Breast epithelium (tissue), 4 donors: ENCODE measurements around the gene AMMECR1. TPM values are rescaled to one million over a fixed set of nuclear protein-coding genes. Genes with fewer than 3 reads are reported as not detected.

Experiments
- DNase-seq, 2 donors: peaks; one replicate each; pipeline ENCODE4 v3.0.0-alpha.2; 2019; ENCODE audit warnings: low spot score in 2 of 2
- H3K27ac ChIP-seq, 2 donors: fragments of 200-600 bp; sonication (generic) in 1 of 2; one replicate each; pipeline ENCODE4 v1.5.1; 2016 to 2019; ENCODE audit warnings: mild to moderate bottlenecking in 1 of 2
- H3K27me3 ChIP-seq, 2 donors: fragments of 200-600 bp; sonication (generic) in 1 of 2; one replicate each; pipeline versions ENCODE4 v1.5.1 to v1.6.0; 2017 to 2019; ENCODE audit warnings: control low read depth in 1 of 2, mild to moderate bottlenecking in 1 of 2
- H3K36me3 ChIP-seq: fragments of 200-600 bp; one replicate; pipeline ENCODE4 v1.5.1; 2019
- H3K4me1 ChIP-seq, 2 donors: fragments of 200-600 bp; sonication (generic); one replicate each; pipeline ENCODE4 v1.5.1; 2016 to 2019; ENCODE audit warnings: control low read depth in 1 of 2
- H3K4me3 ChIP-seq, 3 donors: fragments of 200-600 bp; sonication (generic); 1 replicate in 2 of 3; 2 replicates in 1 of 3; pipeline ENCODE4 v1.5.1; 2016 to 2019; ENCODE audit warnings: mild to moderate bottlenecking in 3 of 3, moderate library complexity in 2 of 3
- H3K9me3 ChIP-seq, 2 donors: fragments of 200-600 bp; sonication (generic) in 1 of 2; one replicate each; pipeline ENCODE4 v1.5.1; 2016 to 2019; ENCODE audit warnings: control low read depth in 1 of 2
- CTCF ChIP-seq, 3 donors: fragments of 450-650 bp; IDR thresholded peaks; one replicate each; pipeline ENCODE4 v1.5.1; 2016 to 2017; ENCODE audit warnings: antibody characterized with exemption in 3 of 3, mild to moderate bottlenecking in 3 of 3, moderate library complexity in 3 of 3
- POLR2A ChIP-seq: fragments of 450-650 bp; IDR thresholded peaks from one replicate; pipeline ENCODE4 v1.6.1; 2016; ENCODE audit warnings: antibody characterized with exemption, mild to moderate bottlenecking, moderate library complexity
- POLR2AphosphoS5 ChIP-seq, 3 donors: sonication (generic); formaldehyde crosslinking; IDR thresholded peaks; one replicate each; pipeline ENCODE4 v1.6.1; 2017; ENCODE audit warnings: antibody characterized with exemption in 3 of 3
- intact Hi-C: fragments of 100-400 bp; cut with DNase I; formaldehyde crosslinking; loops from one replicate; pipeline ENCODE4 v1.15.1; 2023; ENCODE audit warnings: low total_unique reads
- total RNA-seq, 3 donors: library from RNA; depleted of rRNA; stranded (reverse); fragments of >200 nt; gene quantifications; one replicate each; pipeline ENCODE4 v1.1.0, GENCODE V29; 2016

AMMECR1 gene
- total RNA-seq, 3 donors from 2014 or later = 4.3 to 8.2 (median 6.6) TPM

DNA sequence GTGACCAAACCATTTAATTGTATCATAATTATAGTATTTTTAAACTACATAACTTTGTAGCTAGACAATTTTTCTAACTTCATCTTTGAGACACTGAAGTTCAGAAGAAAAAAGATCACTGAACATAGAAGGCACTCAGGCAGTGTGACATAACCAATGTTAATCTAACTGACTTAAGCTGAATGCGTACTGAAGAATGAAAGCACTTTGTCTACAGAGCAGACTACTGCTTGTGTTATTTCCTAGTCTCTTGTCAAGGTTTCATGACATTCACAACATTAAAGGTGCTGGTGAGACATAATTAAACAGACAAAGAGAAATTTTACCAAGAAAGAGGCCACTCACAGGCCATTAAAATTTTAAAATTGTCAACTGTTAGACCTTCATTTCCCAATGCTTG lies 13.5 kb downstream of the AMMECR1 start:
- Histone ChIP-seq H3K27me3 (peaks cover 0 to 11% of the 10 kb centered on the region in 2 donors), H3K36me3 (no peaks in the 10 kb centered on the region), H3K4me3 (no peak overlapping the region), H3K27ac (no peak overlapping the region), H3K9me3 (no peaks in the 10 kb centered on the region), H3K4me1 (no peaks in the 10 kb centered on the region)
- intact Hi-C loops = no loop called here
- DNase-seq = no peak
- TF ChIP-seq POLR2A (no peak), POLR2AphosphoS5 (IDR thresholded peaks at IDR 0.05) (no peak), CTCF (IDR thresholded peaks at IDR 0.05) (no peak)

GRCh38 chrX:110302975-110303374 lies 14.9 kb downstream of the AMMECR1 start:
- H3K4me1 ChIP-seq = no peaks in the 10 kb centered on the region
- no peak overlapping the region for H3K4me3 ChIP-seq
- H3K9me3 ChIP-seq = no peaks in the 10 kb centered on the region
- H3K27me3 ChIP-seq = peaks cover 0 to 11% of the 10 kb centered on the region in 2 donors
- no peak for TF ChIP-seq POLR2A
- TF ChIP-seq CTCF (IDR thresholded peaks at IDR 0.05) = no peak
- no peak for TF ChIP-seq POLR2AphosphoS5 (IDR thresholded peaks at IDR 0.05)
- H3K27ac ChIP-seq = no peak overlapping the region
- intact Hi-C loops = no loop called here
- H3K36me3 ChIP-seq = no peaks in the 10 kb centered on the region
- DNase-seq = no peak

GRCh38 chrX:110301194-110301593 lies 16.7 kb downstream of the AMMECR1 start:
- peaks cover 0 to 4% of the 10 kb centered on the region in 2 donors for H3K9me3 ChIP-seq
- H3K4me1 ChIP-seq = no peaks in the 10 kb centered on the region
- H3K36me3 ChIP-seq = no peaks in the 10 kb centered on the region
- no peak for DNase-seq
- TF ChIP-seq POLR2AphosphoS5 (IDR thresholded peaks at IDR 0.05) = no peak
- no peak for TF ChIP-seq CTCF (IDR thresholded peaks at IDR 0.05)
- no peak for TF ChIP-seq POLR2A
- no peak overlapping the region for H3K27ac ChIP-seq
- intact Hi-C loops = no loop called here
- H3K27me3 ChIP-seq = peaks cover 0 to 7% of the 10 kb centered on the region in 2 donors
- no peak overlapping the region for H3K4me3 ChIP-seq

DNA sequence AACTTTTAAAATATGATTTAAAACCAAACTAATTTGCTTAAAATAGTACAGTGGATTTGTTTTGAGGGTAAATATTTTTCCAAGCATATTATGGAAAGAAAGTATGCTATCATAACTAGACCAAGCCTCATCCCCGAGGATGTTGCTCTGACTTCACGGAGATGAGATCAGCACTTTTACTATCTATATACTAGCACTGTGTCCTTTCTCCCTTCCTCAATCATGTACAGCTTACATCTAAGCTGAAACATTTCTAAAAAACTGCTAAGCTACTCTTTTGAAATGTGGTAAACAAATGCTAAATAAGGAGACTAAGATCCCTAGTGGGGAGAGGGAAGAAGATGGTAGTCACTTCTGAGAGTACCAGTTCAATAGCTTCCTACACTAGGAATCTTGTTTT lies 23.8 kb downstream of the AMMECR1 start:
- TF ChIP-seq POLR2AphosphoS5 (IDR thresholded peaks at IDR 0.05) = no peak
- TF ChIP-seq CTCF (IDR thresholded peaks at IDR 0.05) = no peak
- TF ChIP-seq POLR2A = no peak
- no peaks in the 10 kb centered on the region for H3K36me3 ChIP-seq
- no peak overlapping the region for H3K27ac ChIP-seq
- no peak for DNase-seq
- intact Hi-C loops = no loop called here
- peaks cover 0 to 8% of the 10 kb centered on the region in 2 donors for H3K27me3 ChIP-seq
- H3K4me3 ChIP-seq = no peak overlapping the region
- H3K9me3 ChIP-seq = peaks cover 0 to 12% of the 10 kb centered on the region in 2 donors
- H3K4me1 ChIP-seq = no peaks in the 10 kb centered on the region

DNA sequence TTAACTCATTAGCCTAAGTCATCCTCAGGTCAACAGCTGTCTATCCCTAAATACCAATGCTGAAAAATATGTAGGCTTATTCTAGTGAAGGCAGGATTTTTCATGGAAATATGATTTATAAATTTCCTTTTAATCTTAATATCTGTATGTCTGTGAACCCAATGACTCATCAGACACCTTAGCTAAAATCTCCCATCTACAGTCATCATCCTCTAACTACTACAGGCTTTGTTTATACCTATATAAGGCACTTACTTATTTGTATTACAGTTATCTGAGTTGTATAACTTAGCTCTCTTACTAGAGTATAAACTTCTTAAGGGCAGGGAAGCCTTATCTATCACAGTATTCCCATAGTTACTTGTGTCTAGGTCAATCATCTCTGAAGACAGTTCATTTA lies 24.2 kb downstream of the AMMECR1 start:
- Histone ChIP-seq H3K27ac (no peak overlapping the region), H3K27me3 (peaks cover 0 to 10% of the 10 kb centered on the region in 2 donors), H3K9me3 (peaks cover 0 to 12% of the 10 kb centered on the region in 2 donors), H3K36me3 (no peaks in the 10 kb centered on the region), H3K4me3 (no peak overlapping the region), H3K4me1 (no peaks in the 10 kb centered on the region)
- intact Hi-C loops = no loop called here
- TF ChIP-seq POLR2A (no peak), POLR2AphosphoS5 (IDR thresholded peaks at IDR 0.05) (no peak), CTCF (IDR thresholded peaks at IDR 0.05) (no peak)
- DNase-seq = no peak
